ENCODE data around the gene ELMO1. TPM values are rescaled to one million over a fixed set of nuclear protein-coding genes. Genes with fewer than 3 reads are reported as not detected.

ELMO1 gene
- polyA plus RNA-seq, 1 donor (not counting 4 experiments of a cell fraction or from before 2014, with no cell fraction given): not detected

DNA sequence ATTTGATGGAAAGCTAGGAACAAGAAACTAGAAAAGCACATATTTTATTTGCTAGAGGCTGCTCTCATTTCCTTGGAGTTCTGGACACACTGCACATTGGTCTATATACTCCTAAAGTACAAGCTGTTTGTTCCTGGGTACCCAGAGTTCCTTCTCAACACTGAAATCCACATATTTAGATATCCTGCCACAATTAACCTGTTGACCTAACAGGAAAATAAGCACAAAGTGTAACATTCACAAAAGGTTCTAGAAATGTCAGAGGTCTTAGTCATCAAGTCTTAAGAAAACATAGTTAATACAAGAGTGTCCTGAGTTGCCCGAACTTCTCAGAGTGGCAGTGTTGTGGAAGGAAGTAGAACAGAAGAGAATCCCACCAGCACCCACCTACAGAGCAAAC lies 115.6 kb downstream of the ELMO1 start:
- dilution Hi-C loops (cut with MboI; ENCODE audit: extremely low pct_ligation_motif_present, low sequenced_read_pairs): no loop called here
- Histone ChIP-seq H3K4me2 (ENCODE audit: control insufficient read depth, extremely low read depth, insufficient read depth, low read depth, low read length) (no peak overlapping the region), H3K27ac (ENCODE audit: control insufficient read depth, insufficient read depth, low read length) (no peak overlapping the region), H3K4me3 (ENCODE audit: control insufficient read depth in 2 of 3, extremely low read depth in 1 of 3, insufficient read depth in 2 of 3, low read depth in 1 of 3, low read length in 3 of 3) (no peak overlapping the region), H3K9ac (ENCODE audit: control insufficient read depth, extremely low read depth, insufficient read depth, low read length) (no peak overlapping the region), H3K36me3 (ENCODE audit: control insufficient read depth in 2 of 2, extremely low read depth in 1 of 2, insufficient read depth in 2 of 2, low read length in 2 of 2) (no peaks in the 10 kb centered on the region), H3K79me2 (ENCODE audit: control insufficient read depth, insufficient read depth, low read length) (no peaks in the 10 kb centered on the region), H3K27me3 (ENCODE audit: control insufficient read depth, extremely low read depth, insufficient read depth, low read length) (no peaks in the 10 kb centered on the region), H3K4me1 (ENCODE audit: control insufficient read depth, extremely low read depth, insufficient read depth, low read length) (no peaks in the 10 kb centered on the region), H4K20me1 (ENCODE audit: control insufficient read depth, extremely low read depth, insufficient read depth, low read length) (no peaks in the 10 kb centered on the region), H3K9me1 (ENCODE audit: control insufficient read depth, extremely low read depth, insufficient read depth, low read length) (no peaks in the 10 kb centered on the region), H3K9me3 (ENCODE audit: control insufficient read depth, low read depth, low read length) (no peaks in the 10 kb centered on the region), H2AFZ (ENCODE audit: control insufficient read depth, low read length) (no peak overlapping the region)
- TF ChIP-seq, protein P1, sequence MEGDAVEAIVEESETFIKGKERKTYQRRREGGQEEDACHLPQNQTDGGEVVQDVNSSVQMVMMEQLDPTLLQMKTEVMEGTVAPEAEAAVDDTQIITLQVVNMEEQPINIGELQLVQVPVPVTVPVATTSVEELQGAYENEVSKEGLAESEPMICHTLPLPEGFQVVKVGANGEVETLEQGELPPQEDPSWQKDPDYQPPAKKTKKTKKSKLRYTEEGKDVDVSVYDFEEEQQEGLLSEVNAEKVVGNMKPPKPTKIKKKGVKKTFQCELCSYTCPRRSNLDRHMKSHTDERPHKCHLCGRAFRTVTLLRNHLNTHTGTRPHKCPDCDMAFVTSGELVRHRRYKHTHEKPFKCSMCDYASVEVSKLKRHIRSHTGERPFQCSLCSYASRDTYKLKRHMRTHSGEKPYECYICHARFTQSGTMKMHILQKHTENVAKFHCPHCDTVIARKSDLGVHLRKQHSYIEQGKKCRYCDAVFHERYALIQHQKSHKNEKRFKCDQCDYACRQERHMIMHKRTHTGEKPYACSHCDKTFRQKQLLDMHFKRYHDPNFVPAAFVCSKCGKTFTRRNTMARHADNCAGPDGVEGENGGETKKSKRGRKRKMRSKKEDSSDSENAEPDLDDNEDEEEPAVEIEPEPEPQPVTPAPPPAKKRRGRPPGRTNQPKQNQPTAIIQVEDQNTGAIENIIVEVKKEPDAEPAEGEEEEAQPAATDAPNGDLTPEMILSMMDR (optimal IDR thresholded peaks at IDR 0.05 in 1 of 3, IDR thresholded peaks at IDR 0.05 in 1 of 3, conservative IDR thresholded peaks at IDR 0.05 in 1 of 3; ENCODE audit: extremely low read depth in 1 of 3, insufficient read depth in 2 of 3, low read length in 3 of 3): no peak
- TF ChIP-seq EZH2 (IDR thresholded peaks at IDR 0.05; ENCODE audit: low read length): no peak
- DNase-seq (ENCODE audit: low read depth, low spot score) (no peak), FAIRE-seq (no peak)

DNA sequence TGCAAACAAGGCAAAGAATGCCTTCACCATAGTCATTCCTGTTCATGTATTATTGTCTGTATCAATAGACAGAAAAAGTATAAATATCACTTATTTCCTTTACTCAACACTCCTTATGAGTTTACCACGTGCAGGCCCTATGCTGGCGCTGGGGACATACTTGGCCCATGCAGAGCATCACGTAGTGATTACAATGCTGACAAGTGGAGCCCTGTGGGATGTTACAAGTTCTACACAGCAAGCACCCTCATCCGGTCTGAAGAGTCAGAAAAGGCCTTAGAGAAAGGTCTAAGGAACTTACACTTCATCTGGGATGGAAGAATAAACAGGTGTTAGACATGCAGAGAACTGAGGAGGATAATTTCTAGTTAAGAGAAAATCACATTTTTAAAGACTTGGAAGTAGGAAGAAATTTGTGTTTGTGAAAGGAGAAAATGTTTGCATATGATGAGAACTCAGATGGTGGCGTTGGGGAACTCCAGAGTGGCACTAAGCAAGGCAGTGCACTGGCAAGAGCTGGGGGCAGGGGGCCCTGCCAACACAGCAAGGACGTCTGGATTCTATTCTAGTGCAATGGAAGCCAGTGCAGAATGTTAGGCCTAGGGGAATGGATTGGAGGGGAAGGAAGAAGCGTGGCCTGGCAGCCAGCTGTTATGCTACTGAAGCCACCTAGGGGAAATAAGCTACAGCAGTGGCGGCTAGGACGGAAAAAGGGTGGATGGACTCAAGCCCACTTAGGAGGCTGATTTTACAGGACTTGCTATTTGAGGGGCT lies 116.2 kb downstream of the ELMO1 start:
- Histone ChIP-seq H3K9me1 (ENCODE audit: control insufficient read depth, extremely low read depth, insufficient read depth, low read length) (no peaks in the 10 kb centered on the region), H3K27ac (ENCODE audit: control insufficient read depth, insufficient read depth, low read length) (no peak overlapping the region), H3K4me2 (ENCODE audit: control insufficient read depth, extremely low read depth, insufficient read depth, low read depth, low read length) (no peak overlapping the region), H3K4me1 (ENCODE audit: control insufficient read depth, extremely low read depth, insufficient read depth, low read length) (no peaks in the 10 kb centered on the region), H3K79me2 (ENCODE audit: control insufficient read depth, insufficient read depth, low read length) (no peaks in the 10 kb centered on the region), H4K20me1 (ENCODE audit: control insufficient read depth, extremely low read depth, insufficient read depth, low read length) (no peaks in the 10 kb centered on the region), H3K4me3 (ENCODE audit: control insufficient read depth in 2 of 3, extremely low read depth in 1 of 3, insufficient read depth in 2 of 3, low read depth in 1 of 3, low read length in 3 of 3) (no peak overlapping the region), H3K9ac (ENCODE audit: control insufficient read depth, extremely low read depth, insufficient read depth, low read length) (no peak overlapping the region), H3K36me3 (ENCODE audit: control insufficient read depth in 2 of 2, extremely low read depth in 1 of 2, insufficient read depth in 2 of 2, low read length in 2 of 2) (no peaks in the 10 kb centered on the region), H2AFZ (ENCODE audit: control insufficient read depth, low read length) (no peak overlapping the region), H3K27me3 (ENCODE audit: control insufficient read depth, extremely low read depth, insufficient read depth, low read length) (no peaks in the 10 kb centered on the region), H3K9me3 (ENCODE audit: control insufficient read depth, low read depth, low read length) (no peaks in the 10 kb centered on the region)
- dilution Hi-C loops (cut with MboI; ENCODE audit: extremely low pct_ligation_motif_present, low sequenced_read_pairs): no loop called here
- no peak for TF ChIP-seq EZH2 (IDR thresholded peaks at IDR 0.05; ENCODE audit: low read length)
- TF ChIP-seq, protein P1 (optimal IDR thresholded peaks at IDR 0.05 in 1 of 3, IDR thresholded peaks at IDR 0.05 in 1 of 3, conservative IDR thresholded peaks at IDR 0.05 in 1 of 3; ENCODE audit: extremely low read depth in 1 of 3, insufficient read depth in 2 of 3, low read length in 3 of 3): no peak
- DNase-seq (ENCODE audit: low read depth, low spot score): no peak
- no peak for FAIRE-seq

Measured in keratinocyte (primary cell).